HuH-7 (cell line): ENCODE data around the gene KIAA0513.
"Not testable (repeated sequence)": the region's sequence is repeated elsewhere in the genome, so short reads cannot be mapped to it uniquely, and the experiment has no call there.

Experiments used
- DNase-seq: peaks from one replicate; pipeline ENCODE4 v3.0.0; 2011; ENCODE audit warnings: low spot score

The KIAA0513 gene

DNA sequence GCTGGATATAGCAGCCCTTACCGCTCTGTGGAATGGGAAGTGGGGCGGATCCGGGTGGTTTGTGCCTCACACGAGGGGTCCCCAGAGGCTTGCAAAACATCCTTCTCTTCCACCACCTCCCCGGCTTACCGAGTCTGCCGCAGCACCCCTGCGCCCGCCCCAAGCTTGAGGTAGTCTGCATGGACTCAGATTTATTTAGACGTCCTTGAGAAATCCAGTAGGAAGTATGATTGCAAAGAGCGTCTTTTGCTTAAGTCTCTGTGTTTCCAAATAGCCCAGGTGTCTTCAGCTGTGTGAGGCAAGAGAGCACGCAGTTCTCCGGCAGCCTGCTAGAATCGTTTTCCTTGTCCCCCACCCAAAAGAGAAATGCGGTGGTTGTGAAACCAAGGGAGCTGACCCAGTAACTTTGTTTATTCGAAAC lies 2.4 kb downstream of the KIAA0513 start:
- DNase-seq, result no peak

DNA sequence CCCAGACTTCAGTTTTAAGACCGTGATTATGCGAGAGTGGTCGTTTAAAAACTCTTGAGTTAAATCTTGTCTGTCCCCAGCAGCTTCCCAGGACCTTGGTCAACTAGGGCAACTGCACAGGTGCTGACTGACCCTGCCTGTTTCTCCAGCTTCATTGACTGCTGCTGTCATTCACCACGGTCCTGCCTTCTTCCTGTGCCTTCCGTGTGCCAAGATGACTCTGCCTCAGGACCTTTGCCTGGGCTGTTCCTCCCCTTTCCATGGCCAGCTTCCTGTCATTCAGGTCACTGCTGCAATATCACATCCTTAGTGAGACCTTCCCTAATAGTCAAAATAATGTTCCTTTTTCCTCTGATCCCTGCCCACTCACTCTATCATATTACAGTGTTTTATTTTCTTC lies 3.9 kb downstream of the KIAA0513 start:
- DNase-seq, result no peak

DNA sequence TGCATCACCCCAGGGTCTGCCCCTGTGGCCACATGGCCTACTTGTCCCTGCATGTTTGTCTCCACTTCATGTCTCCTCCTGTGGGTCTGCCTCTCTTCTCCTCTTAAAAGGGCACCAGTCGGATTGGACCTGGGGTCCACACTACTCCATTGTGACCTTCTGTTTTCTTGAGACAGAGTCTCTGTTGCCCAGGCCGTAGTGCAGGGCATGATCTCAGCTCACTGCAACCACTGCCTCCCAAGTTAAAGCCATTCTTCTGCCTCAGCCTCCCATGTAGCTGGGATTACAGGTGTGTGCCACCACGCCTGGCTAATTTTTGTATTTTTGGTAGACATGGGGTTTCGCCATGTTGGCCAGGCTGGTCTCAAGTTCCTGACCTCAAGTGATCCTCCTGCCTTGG lies 4.6 kb downstream of the KIAA0513 start:
- not testable (repeated sequence) for DNase-seq

DNA sequence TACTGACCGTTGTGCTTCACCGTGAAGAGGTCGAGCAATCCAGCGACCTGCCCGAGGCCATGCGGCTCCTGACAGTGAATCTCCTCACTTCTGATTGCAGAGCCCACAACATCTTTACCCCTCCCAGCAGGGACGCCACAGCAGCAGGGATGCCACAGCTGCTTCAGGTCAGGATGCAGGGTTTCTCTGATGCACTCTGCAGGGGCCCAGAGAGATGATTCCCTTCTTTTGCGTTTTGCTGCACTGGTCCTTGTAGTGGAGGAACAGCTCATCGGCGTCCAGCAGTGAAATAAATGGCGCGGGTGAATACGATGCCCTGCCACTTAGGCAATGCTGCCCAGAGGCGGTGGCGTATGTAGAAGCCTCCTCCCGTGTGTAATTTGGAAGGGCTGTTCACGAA lies 5.6 kb downstream of the KIAA0513 start:
- no peak for DNase-seq

DNA sequence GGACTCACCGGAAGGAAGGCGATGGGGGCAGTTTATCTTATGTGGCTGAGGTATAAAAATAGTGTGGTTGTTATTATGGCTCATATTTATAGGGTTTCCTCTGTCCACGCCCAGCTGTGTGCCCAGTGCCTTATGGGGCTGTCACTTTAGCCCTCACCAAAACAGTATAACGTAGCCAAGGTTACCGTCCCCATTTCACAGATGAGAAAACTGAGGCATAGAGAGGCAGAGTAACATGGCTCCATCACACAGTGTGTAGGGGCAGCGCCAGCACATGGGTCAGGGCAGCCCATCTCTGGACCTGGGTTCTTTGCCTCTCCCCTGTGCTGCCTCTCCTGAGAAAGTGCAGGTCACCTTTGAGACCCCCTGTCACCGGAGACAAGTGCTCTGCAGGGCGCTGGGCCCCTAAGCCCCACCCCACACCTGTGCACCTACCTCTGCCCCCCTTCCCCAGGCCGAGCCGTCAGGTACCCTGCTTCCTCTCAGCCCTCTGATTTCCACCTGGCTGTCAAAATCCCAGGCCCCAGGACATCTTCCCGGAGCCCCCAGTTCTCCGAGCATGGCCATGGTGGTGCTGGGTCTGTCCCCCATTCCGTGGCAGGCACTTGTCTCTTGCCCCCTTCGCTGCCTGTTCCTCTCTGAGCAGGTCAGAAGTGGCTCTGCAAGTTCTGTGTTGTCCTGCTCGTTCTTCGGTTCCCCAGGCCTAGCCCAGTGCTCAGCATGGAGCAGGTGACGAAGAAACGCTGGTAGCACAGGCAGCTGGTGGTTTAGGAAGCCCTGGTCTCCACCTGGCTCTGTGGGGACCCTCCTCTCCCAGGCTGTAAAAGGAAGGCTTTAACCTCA lies 7.2 kb downstream of the KIAA0513 start:
- DNase-seq, result no peak

DNA sequence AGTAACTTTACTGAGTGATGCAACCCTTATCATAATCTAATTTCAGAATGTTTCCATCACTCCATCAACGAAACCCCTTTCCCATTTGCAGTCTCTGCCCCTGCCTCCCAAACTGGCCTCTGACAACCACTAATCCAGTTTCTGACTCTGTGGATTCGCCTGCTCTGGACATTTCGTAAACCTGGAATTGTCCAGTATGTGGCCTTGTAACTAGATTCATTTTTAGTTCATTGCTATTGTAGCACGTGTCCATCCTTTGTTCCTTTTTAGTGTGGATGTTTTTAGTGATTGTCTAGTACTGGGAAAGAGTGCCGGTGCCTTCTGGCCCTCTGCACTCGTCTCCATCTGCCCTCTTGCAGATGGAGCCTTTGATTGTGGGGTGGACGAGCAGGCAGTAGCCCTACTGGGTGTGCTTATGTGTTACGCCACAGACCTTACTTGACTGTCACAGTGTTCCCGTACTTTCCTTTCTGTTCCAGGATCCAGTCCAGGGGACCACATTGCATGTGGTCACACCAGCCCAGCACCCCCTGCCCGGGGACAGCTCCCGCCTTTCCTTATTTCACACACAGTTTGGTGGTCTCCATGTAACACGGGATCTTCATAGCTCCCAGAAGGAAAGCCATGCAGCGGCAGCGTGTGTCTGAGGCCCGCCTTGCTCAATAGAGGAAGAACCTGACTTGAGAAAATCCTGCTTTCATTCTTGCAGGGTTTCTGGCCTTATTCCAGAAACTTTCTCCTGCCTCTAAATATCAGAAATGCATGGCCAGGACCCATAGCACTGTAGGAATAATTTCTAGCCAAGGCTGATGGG lies 8.8 kb downstream of the KIAA0513 start:
- no peak for DNase-seq

DNA sequence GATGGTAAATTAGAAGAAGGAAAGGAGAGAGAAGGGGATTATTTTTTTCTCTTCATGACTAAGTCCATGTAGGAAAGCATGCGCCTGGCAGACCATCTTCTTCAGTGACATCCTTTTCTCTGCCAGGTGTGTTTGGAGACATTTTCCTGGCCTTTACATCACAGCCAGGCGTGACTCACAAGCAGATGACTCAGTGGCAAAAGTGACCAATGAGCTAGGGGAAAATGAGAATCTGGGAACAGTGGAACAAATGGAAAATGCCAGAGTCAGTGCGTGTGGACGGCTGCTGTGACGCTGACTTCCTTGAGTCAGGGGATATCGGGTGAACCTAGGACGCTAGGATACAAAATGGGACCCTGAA lies 9.4 kb downstream of the KIAA0513 start:
- DNase-seq, result no peak

DNA sequence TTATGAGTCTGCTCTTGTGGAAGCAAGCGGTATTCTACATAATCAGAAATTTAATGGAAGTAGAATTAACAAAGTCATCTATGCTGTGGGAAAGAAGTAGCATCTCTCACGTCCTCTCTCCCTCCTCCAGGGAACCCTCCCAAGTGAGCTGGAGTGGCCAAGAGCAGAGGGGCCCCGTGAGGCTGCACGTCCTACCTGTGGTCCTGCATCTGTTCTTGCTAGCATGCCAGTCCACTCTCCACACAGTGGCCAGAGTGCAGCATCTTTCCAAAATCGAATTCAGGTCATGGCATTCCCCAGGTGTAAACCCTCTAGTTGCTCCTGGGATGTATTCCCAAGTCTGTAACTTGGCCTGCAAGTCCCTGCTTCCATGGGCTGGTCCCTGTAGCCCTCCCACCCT lies 10.1 kb downstream of the KIAA0513 start:
- no peak for DNase-seq

DNA sequence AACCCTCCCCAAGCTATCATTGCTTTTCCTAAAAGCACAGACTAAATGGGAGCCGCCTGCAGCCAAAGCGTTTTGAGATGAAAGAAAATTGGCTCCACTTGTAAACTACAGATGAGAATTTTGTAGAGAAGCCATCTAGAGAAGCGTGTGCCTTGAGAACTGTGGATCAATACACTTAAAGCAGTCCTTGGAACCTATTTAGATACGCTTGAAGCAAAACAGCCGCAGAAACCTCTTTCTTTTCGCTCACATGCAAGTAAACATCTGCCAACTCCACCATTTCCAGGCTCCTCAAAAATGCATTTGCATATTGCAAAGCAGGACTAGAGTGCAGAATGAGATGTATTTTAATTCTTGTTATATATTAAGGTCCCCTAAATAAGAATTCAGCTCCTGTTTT lies 13.1 kb downstream of the KIAA0513 start:
- DNase-seq, result no peak

DNA sequence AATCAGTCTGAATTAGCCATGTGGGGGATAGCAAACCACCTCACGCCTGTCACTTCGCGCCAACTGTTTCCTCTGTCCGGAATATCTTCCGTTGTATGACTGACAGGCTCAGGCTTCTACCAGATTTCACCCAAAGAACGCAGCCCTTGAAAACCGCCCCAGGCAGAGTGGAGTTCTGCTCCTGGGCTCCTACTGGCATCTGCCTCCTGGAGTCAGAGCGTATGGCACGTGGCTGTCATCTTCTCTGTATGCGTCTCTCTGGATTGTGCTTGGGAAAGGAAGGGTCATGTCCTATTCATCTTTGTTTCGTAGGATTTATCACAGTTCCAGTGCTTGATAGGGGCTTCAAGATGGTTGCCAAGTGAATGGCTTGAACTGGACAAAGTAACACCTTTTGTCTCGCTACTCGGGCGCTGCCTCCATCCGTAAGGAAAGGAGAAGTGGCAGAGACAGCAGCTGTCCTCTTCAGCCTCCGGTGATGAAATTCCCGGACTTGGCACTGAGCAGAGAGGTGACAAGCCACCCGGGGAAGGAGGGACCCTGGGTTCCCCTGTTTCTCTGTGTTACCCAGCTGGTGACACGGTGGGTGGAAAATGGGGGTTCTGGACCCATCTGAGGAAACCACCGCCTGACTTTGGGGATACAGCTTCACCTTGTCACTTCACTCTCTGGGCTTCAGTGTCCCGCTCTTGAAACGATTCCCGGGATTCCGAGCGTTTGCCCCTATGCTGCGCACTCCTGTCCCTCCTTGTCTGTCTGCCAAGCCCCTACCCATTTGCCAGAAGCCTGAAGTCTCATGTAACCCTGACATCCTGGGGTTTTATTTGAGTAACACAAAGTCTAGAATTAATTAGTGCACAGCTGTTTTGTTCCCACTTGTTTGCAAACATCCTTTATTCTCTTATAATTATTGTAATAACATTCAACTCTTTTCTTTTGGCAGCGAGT lies 13.9 kb downstream of the KIAA0513 start:
- no peak for DNase-seq

DNA sequence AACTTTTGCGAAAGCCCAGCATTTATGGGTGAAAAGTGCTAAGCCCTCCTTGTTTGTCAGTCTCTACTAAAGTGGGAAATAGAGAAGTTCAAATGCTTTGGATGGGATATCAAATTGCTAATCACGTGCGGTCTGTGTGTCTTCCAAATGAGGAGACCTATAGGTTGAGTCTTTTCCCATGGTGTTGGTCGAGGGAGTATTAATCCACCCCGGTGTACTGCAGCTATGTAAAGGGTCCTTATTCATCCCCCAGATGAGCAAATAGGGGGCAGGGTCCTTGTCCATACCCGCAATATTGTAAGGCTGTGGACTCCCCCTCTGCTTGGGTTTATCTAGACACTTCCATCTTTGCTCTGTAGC lies 14.6 kb downstream of the KIAA0513 start:
- DNase-seq, result no peak

DNA sequence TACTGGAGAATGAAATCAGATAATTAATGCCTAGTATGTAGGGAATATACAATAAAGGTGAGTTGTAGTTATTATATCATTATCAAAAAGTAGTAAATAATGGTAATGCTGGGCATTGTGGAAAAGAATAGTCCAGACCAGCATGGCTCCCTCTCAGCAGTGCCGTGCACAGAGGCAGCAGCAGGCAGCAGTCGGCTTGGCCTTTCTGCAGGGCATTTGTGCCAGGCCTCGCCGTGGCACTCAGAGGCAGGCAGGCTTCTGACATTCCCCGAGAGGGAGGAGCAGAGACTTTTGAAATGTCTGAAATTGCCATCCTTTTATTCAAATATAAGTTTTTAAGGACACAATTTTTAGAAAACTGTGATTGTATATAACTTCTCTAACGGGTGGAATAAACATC lies 15.0 kb downstream of the KIAA0513 start:
- DNase-seq, result no peak

DNA sequence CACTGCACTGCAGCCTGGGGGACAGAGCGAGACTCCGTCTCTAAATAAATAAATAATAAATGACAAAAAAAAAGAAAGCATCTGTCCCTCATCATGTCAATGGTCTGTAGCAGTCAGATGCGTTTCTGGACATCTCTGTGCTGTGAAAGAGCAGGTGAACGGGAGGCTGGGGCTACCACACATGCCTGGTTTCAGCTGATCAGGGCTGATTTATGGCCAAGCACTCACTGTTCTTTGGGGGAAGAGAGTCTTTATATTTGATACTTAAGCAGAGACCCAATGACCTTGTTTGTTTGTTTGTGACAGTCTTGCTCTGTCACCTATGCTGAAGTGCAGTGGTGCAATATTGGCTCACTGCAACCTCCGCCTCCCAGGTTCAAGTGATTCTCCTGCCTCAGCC lies 17.5 kb downstream of the KIAA0513 start:
- DNase-seq, result no peak

DNA sequence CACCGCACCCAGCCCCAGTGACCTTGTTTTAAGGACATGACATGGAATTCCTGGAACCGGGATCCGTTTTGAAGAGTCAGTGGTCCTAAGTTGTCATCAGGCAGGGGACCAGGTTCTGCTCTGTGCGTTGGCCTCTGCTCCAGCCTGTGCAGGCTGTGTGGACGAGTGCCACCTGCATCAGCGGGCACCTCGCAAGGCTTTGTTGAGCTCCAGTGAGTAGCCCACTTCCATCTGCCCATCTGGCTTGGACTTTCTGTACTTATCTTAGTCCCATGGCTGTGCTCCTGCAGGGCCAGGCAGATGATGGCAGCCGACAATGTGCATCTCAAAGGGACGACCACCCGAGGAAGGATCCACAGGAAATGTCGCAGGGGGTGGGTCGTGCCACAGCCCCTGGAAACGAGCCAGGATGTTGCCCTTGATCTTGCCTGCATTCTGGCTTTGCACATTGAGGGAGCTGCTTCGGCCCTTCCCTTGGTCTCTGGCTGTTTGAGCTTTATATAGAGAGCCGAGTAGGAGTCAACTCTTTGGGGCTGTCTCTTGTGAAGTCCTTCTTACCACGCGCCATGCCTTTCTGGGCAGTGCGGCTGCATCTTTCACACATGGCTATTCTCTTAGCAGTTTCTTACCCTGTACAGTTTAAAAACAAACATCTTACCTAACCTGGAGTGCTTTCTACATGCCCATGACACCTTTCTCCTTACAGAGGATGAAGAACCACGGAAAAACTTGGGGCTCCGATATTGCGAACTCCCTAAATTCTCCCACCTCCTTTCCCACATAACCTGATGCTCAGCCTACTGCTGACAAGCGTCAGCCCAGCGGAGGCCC lies 18.3 kb downstream of the KIAA0513 start:
- DNase-seq, result no peak

DNA sequence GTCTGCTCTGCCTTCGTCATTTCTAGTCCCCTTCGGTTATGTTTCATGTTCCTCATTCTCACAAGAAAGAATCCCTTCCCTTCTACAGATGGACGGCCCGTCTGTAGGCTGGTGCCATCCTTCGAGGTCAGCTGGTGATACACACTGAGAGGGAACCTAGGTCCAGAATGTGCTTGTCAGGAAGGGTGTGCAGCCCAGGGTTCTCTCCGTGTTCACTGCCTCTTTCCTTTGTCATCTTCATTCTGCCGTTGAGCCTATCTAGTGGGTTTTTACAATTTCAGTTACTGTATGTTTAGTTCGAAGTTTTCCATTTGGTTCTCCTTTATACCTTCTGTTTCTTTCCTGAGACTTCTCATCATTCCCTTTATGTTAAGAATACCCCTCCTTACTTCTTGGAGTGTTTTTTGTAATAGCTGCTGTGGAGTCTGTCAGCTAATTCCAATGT lies 18.9 kb downstream of the KIAA0513 start:
- DNase-seq, result no peak

DNA sequence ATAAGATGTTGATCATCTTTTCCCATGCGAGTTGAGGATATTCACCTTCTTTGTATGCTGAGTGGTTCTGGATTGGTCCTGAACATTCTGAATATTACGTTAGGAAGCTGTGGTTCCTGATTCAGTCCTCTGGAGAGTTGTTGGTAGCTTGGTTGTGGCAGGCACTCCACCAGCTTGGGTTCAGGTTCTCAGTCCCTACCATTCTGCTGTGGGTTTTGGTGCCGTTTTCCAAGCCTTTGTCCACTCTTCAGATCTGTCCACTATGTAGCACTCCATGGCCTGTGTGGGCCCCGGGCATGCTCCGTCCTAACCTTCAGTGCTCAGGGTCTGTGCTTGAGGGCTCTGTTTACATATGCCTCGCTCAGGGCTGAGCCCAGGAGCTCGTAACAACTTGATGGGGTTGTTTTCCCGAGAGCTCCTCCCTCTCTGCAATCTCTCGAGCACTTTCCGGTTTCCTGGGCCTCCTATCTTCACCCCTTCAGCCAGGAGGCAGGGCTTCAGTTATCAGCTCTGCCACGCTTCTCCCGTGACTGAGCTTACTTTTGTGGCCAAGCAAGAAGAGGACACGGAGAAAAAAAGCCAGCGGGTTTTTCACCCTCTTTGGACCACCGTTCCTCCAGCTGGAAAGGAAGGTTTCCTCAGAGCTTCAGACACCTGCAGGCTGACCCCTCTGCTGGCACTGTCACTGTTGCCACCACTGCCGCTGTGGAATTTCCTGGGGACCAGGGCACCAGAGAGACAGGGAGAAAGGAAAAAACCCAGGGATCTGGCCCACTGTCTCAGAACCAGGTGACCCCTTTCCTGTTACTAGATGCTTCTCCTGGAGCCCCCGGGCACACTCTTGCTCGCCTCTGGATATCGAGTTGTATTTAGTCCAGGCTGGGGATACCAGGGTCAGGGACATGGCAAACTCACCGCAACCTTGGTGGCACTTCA lies 19.6 kb downstream of the KIAA0513 start:
- DNase-seq, result peak; percentile 67

DNA sequence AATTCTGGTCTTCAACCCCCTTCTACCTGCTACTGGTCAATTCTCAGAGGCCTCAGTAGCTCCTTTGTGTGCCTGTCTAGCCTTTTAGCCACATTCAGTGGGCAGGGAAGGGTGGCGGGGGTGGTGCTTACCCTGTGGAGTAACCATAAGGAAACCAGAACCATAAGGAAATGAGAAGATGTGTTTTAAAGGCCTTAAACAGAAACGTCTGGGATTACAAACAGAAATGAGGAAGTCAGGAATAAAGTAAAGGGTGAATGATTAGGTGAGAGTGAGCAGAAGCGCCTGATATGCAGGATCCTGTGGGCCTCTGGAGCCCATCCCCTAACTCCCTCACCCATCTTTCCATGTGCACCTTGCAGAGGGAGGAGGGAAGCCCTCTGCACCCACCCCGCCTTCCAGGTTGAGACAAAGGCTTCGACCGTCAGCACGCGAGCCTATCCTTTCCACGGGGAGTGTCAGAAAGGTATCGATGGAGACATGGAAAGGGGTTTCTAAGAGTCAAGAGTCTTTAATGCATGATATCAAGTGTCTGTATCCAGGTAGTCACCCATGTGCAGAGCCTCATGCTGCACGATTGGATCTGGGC lies 20.4 kb downstream of the KIAA0513 start:
- no peak for DNase-seq

DNA sequence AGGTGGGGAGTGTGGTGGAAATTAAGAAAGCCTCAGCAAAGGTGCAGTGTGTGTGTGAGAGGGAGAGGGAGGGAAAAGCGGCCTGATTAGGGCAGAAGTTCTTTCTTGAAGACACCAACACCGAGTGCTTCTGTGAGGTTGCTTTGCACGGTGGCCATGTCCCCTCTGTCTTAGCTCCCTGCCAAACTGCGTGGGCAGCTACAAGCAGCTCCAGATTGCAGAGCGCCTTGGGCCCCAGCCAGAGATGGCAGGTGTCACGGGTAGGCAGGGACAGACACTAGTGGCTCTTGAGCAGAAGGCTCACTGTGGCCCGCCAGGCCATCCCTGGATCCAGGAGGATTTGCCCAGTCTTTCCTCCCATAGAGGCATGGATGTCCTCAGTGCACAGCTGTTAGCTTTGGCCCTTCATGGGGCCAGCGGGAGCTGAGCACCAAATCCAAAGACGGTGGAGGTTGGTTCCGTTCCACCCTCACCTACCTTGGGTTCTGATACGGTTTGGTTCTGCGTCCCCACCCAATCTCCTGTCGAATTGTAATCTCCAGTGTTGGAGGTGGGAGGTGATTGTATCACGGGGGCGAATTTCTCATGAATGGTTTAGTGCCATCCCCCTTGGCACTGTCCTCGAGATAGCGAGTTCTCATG lies 21.4 kb downstream of the KIAA0513 start:
- DNase-seq, result no peak

DNA sequence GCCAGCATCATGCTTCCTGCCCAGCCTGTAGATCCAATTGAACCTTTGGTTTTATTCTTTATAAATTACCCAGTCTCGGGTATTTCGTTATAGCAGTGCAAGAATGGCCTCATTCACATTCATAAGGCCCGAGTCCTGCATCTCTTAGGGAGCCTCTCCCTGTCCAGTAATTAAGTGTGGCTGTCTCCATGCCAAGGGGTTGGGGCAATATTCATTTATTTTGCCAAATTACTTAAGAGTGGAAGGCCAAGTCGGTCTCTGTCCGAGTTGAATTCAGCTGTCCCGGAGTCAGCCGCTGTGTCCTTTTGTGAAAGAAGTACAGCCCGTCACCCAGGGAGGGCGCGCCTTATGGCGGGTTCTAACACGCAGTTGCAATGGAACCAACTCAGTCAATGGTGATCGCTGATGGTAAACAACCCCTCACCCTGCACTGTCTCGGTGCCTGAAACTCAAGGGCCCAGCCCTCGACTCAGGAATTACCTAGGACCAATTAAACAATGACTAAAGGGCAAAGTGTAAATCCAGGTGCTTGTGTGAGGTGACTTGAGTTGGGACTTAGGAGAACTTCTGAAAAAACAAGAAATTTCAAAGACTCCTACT lies 22.2 kb downstream of the KIAA0513 start:
- no peak for DNase-seq
